T-helper 2 cell treated with Interferon-gamma antibody and Interleukin-4, amounts not matched to agents 5 μg/mL and 100 μg/mL, for 36 hours (primary cell): Measurements from ENCODE around the gene OPN1SW.

Experiments
- DNase-seq: peaks from one replicate; pipeline ENCODE4 v3.0.0; 2021; ENCODE audit warnings: low spot score
- H3K27ac Mint-ChIP-seq: one replicate; pipeline ENCODE4 v1.8.0; 2021; ENCODE audit warnings: mild to moderate bottlenecking, mixed read lengths
- H3K27me3 Mint-ChIP-seq: one replicate; pipeline ENCODE4 v1.8.0; 2021; ENCODE audit warnings: low read depth, mixed read lengths
- H3K36me3 Mint-ChIP-seq: one replicate; pipeline ENCODE4 v1.8.0; 2021; ENCODE audit warnings: low read depth, mixed read lengths
- H3K4me1 Mint-ChIP-seq: one replicate; pipeline ENCODE4 v1.8.0; 2021; ENCODE audit warnings: low read depth, mixed read lengths
- H3K4me3 Mint-ChIP-seq: one replicate; pipeline ENCODE4 v1.8.0; 2022; ENCODE audit warnings: mild to moderate bottlenecking, moderate library complexity, mixed read lengths
- H3K9me3 Mint-ChIP-seq: one replicate; pipeline ENCODE4 v1.8.0; 2021; ENCODE audit warnings: mixed read lengths

OPN1SW gene

GRCh38 chr7:128726737-128727072, 48.9 kb downstream of the OPN1SW start:
- DNase-seq = no peak
- peaks cover 2% of the 10 kb centered on the region for H3K4me1 Mint-ChIP-seq
- H3K27me3 Mint-ChIP-seq = peaks cover 38% of the 10 kb centered on the region
- H3K9me3 Mint-ChIP-seq = no peaks in the 10 kb centered on the region
- H3K36me3 Mint-ChIP-seq = no peaks in the 10 kb centered on the region
- H3K27ac Mint-ChIP-seq = no peak overlapping the region
- H3K4me3 Mint-ChIP-seq = no peak overlapping the region

- DNase-seq = no peak
- no peak overlapping the region for H3K4me3 Mint-ChIP-seq
- peaks cover 2% of the 10 kb centered on the region for H3K4me1 Mint-ChIP-seq
- H3K27me3 Mint-ChIP-seq = peaks cover 35% of the 10 kb centered on the region
- no peak overlapping the region for H3K27ac Mint-ChIP-seq
- no peaks in the 10 kb centered on the region for H3K36me3 Mint-ChIP-seq
- no peaks in the 10 kb centered on the region for H3K9me3 Mint-ChIP-seq
Observed at GRCh38 chr7:128726059-128726736, 49.4 kb downstream of the OPN1SW start.

- no peak for DNase-seq
- H3K9me3 Mint-ChIP-seq = no peaks in the 10 kb centered on the region
- no peak overlapping the region for H3K4me3 Mint-ChIP-seq
- peaks cover 33% of the 10 kb centered on the region for H3K27me3 Mint-ChIP-seq
- H3K36me3 Mint-ChIP-seq = no peaks in the 10 kb centered on the region
- H3K27ac Mint-ChIP-seq = no peak overlapping the region
- peaks cover 2% of the 10 kb centered on the region for H3K4me1 Mint-ChIP-seq
Observed at GRCh38 chr7:128725531-128725930, 50.1 kb downstream of the OPN1SW start.

- no peaks in the 10 kb centered on the region for H3K36me3 Mint-ChIP-seq
- no peaks in the 10 kb centered on the region for H3K9me3 Mint-ChIP-seq
- H3K4me1 Mint-ChIP-seq = peaks cover 2% of the 10 kb centered on the region
- no peak overlapping the region for H3K4me3 Mint-ChIP-seq
- no peak overlapping the region for H3K27ac Mint-ChIP-seq
- DNase-seq = no peak
- peaks cover 33% of the 10 kb centered on the region for H3K27me3 Mint-ChIP-seq
Observed at GRCh38 chr7:128724743-128725142, 50.9 kb downstream of the OPN1SW start.
